Stimulated activated CD8-positive, alpha-beta memory T cell treated with anti-CD3 and anti-CD28 coated beads, Interleukin-4, amount 100 ng/mL, for 24 hours (primary cell): ENCODE results near the gene CEACAM18.

ENCODE experiments used
- DNase-seq: peaks from one replicate; pipeline ENCODE4 v3.0.0-alpha.2; 2020; ENCODE audit warnings: low read depth

CEACAM18 gene

GRCh38 chr19:51531349-51532315 is 53.3 kb downstream of the CEACAM18 start, which contains the start of gene SIGLEC6:
Gene SIGLEC6, minus strand, starts transcription at chr19:51531670. Its CDS starts 22 bp downstream, at chr19:51531648.
- peak; percentile 38 for DNase-seq

GRCh38 chr19:51535535-51535934 is 57.2 kb downstream of the CEACAM18 start:
- no peak for DNase-seq

GRCh38 chr19:51539821-51540366 is 61.6 kb downstream of the CEACAM18 start:
- no peak for DNase-seq
